ENCODE results near the gene COA3. TPM values are rescaled to one million over a fixed set of nuclear protein-coding genes. Genes with fewer than 3 reads are reported as not detected.

The COA3 gene
- total and polyA plus RNA-seq, 12 donors: 55.6 to 231 (median 87.0) TPM

DNA sequence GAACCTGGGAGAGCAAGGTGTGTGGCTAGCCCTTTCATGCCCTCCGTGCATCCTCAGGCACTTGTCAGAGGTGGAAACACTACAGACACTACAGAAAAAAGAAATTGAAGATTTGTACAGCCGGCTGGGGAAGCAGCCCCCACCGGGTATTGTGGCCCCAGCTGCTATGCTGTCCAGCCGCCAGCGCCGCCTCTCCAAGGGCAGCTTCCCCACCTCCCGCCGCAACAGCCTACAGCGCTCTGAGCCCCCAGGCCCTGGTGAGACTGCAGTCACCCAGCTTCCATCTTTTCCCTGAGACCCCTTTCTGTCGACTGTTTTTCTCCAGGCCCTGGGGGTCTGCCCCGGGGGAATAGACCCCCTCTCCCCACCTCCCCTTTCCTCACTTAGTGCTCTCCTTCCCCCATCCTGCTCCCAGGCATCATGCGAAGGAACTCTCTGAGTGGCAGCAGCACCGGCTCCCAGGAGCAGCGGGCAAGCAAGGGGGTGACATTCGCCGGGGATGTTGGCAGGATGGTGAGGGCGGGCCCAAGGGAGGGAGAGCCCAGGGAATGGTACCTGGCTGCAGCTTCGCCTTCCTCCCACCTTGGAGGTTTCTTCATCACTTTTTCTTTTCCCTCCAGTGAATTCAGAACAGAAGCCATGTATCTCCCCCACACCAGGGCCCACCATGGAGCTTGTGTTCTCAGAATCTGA is 2.3 kb downstream of the COA3 start:
- Histone ChIP-seq H3K27ac (no peak overlapping the region), H3K27me3 (no peaks in the 10 kb centered on the region), H3K36me3 (replicated peaks in 1 of 2) (no peaks in the 10 kb centered on the region), H3K4me1 (replicated peaks in 1 of 2) (peaks cover 12 to 14% of the 10 kb centered on the region in 2 donors), H3K4me3 (no peak overlapping the region), H3K9me3 (replicated peaks in 1 of 3) (no peaks in the 10 kb centered on the region)
- DNase-seq: no peak
- 93 to 96% (median 94%) methylated on average over 15 to 18 of the region's 18 CpGs for WGBS, 4 donors
- TF ChIP-seq POLR2A (IDR thresholded peaks at IDR 0.05) (no peak), CTCF (IDR thresholded peaks at IDR 0.05) (no peak)
- intact Hi-C loops (cut with DNase I): no loop called here

DNA sequence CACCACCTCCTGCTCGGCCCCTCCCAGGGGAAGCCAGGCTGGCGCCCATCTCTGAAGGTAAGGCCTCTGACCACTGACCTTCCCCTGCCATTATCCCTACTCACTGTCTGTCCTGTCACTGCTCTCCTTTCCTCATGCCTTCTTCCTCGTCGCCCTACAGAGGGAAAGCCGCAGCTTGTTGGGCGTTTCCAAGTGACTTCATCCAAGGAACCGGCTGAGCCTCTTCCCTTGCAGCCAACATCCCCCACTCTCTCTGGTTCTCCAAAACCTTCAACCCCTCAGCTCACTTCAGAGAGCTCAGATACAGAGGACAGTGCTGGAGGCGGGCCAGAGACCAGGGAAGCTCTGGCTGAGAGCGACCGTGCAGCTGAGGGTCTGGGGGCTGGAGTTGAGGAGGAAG is 3.0 kb downstream of the COA3 start:
- Histone ChIP-seq H3K36me3 (replicated peaks in 1 of 2) (no peaks in the 10 kb centered on the region), H3K27ac (no peak overlapping the region), H3K4me1 (replicated peaks in 1 of 2) (peaks cover 12 to 14% of the 10 kb centered on the region in 2 donors), H3K9me3 (replicated peaks in 1 of 3) (no peaks in the 10 kb centered on the region), H3K4me3 (no peak overlapping the region), H3K27me3 (no peaks in the 10 kb centered on the region)
- intact Hi-C loops (cut with DNase I): no loop called here
- WGBS, 4 donors: 89 to 94% (median 91%) methylated on average over 8 to 10 of the region's 10 CpGs
- TF ChIP-seq CTCF (IDR thresholded peaks at IDR 0.05): no peak
- TF ChIP-seq POLR2A (IDR thresholded peaks at IDR 0.05): no peak
- DNase-seq: no peak

DNA sequence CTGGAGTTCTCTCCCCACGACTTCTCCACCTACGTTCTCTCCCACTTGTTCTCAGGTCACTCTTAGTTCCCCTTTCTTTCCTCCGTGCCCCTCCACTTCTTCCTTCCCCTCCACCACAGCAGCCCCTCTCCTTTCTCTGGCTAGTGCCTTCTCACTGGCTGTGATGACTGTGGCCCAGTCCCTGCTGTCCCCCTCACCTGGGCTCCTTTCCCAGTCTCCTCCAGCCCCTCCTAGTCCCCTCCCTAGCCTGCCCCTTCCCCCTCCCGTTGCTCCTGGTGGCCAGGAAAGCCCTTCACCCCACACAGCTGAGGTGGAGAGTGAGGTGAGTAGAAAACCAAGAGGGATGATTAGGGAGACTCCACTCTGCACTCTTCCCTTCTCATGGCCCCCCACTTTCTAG is 3.4 kb downstream of the COA3 start:
- DNase-seq: no peak
- TF ChIP-seq CTCF (IDR thresholded peaks at IDR 0.05) (no peak), POLR2A (IDR thresholded peaks at IDR 0.05) (no peak)
- 63 to 78% (median 64%) methylated on average over 4 of the region's 4 CpGs for WGBS, 4 donors
- Histone ChIP-seq H3K4me3 (no peak overlapping the region), H3K27ac (no peak overlapping the region), H3K36me3 (replicated peaks in 1 of 2) (no peaks in the 10 kb centered on the region), H3K9me3 (replicated peaks in 1 of 3) (no peaks in the 10 kb centered on the region), H3K27me3 (no peaks in the 10 kb centered on the region), H3K4me1 (replicated peaks in 1 of 2) (peaks cover 12 to 14% of the 10 kb centered on the region in 2 donors)
- intact Hi-C loops (cut with DNase I): no loop called here

GRCh38 chr17:42792545-42792944 is 6.0 kb downstream of the COA3 start:
- intact Hi-C loops (cut with DNase I): no loop called here

More at GRCh38 chr17:42792545-42792944, 6.0 kb downstream of the COA3 start:
- Histone ChIP-seq H3K9me3 (replicated peaks in 1 of 3) (no peaks in the 10 kb centered on the region), H3K27me3 (no peaks in the 10 kb centered on the region), H3K27ac (no peak overlapping the region), H3K36me3 (replicated peaks in 1 of 2) (no peaks in the 10 kb centered on the region), H3K4me1 (replicated peaks in 1 of 2) (peaks cover under 1 to 8% of the 10 kb centered on the region in 2 donors), H3K4me3 (no peak overlapping the region)
- DNase-seq: no peak
- WGBS, 4 donors: 58 to 70% (median 63%) methylated on average over 5 of the region's 5 CpGs
- no peak for TF ChIP-seq POLR2A (IDR thresholded peaks at IDR 0.05)
- TF ChIP-seq CTCF (IDR thresholded peaks at IDR 0.05): no peak

Measured in adrenal gland (tissue), 12 donors.